GM19463 (cell line): ENCODE results near the gene FAM50A.

Experiments
- ATAC-seq: cut with Tn5 transposase; IDR thresholded peaks from one replicate; pipeline ENCODE4 v1.9.1; 2021; ENCODE audit warnings: mild to moderate bottlenecking, moderate library complexity; ENCODE audit not compliant: unreplicated experiment

Gene FAM50A

GRCh38 chrX:154437971-154438893 is 5.7 kb upstream of the FAM50A start:
- ATAC-seq = no peak

- no peak for ATAC-seq
Observed at GRCh38 chrX:154439841-154440240, 4.1 kb upstream of the FAM50A start.

GRCh38 chrX:154440623-154441357 is 3.2 kb upstream of the FAM50A start:
- no peak for ATAC-seq

GRCh38 chrX:154441564-154441963 is 2.4 kb upstream of the FAM50A start:
- ATAC-seq = no peak

GRCh38 chrX:154441984-154442707 is 1.8 kb upstream of the FAM50A start:
- no peak for ATAC-seq

- ATAC-seq = no peak
Observed at GRCh38 chrX:154443479-154443910, 446 bp upstream of the FAM50A start.

- ATAC-seq = no peak
Observed at GRCh38 chrX:154444755-154445246, 860 bp downstream of the FAM50A start.

- no peak for ATAC-seq
Observed at GRCh38 chrX:154445776-154446175, 1.8 kb downstream of the FAM50A start.

- ATAC-seq = no peak
Observed at GRCh38 chrX:154446430-154446829, 2.5 kb downstream of the FAM50A start.

GRCh38 chrX:154448484-154448883 is 4.5 kb downstream of the FAM50A start:
- no peak for ATAC-seq

GRCh38 chrX:154449618-154450017 is 5.7 kb downstream of the FAM50A start:
- ATAC-seq = no peak

GRCh38 chrX:154450312-154450711 is 6.4 kb downstream of the FAM50A start:
- no peak for ATAC-seq

GRCh38 chrX:154452823-154453222 is 8.9 kb downstream of the FAM50A start:
- ATAC-seq = no peak

GRCh38 chrX:154457491-154458115 is 13.7 kb downstream of the FAM50A start:
- ATAC-seq = peak; percentile 60

GRCh38 chrX:154458116-154458953 is 14.4 kb downstream of the FAM50A start, which contains the start of gene PLXNA3:
PLXNA3 (plus strand) TSS chrX:154458281; CDS start chrX:154460184, 1,903 bp downstream.
- ATAC-seq = peak; percentile 65

GRCh38 chrX:154458954-154459778 is 15.2 kb downstream of the FAM50A start:
- ATAC-seq = no peak

GRCh38 chrX:154459832-154460231 is 15.9 kb downstream of the FAM50A start:
- no peak for ATAC-seq

- no peak for ATAC-seq
Observed at GRCh38 chrX:154460326-154460725, 16.4 kb downstream of the FAM50A start.

GRCh38 chrX:154462396-154462795 is 18.5 kb downstream of the FAM50A start:
- no peak for ATAC-seq
